Superior temporal gyrus (tissue), 1 donor: Measurements from ENCODE around the gene ACACB.

Source experiments
- DNase-seq: peaks from one replicate; pipeline ENCODE4 v3.0.0-alpha.2; 2016; ENCODE audit errors: extremely low spot score

The ACACB gene

GRCh38 chr12:109110988-109111495 lies 5.3 kb upstream of the ACACB start:
- peak; percentile 84 for DNase-seq

GRCh38 chr12:109112720-109113465 lies 3.5 kb upstream of the ACACB start:
- no peak for DNase-seq

- DNase-seq, result no peak
Observed at GRCh38 chr12:109113661-109114321, 2.6 kb upstream of the ACACB start.

GRCh38 chr12:109114644-109115043 lies 1.7 kb upstream of the ACACB start:
- no peak for DNase-seq

- no peak for DNase-seq
Observed at GRCh38 chr12:109115404-109115757, 1.0 kb upstream of the ACACB start.

GRCh38 chr12:109116611-109116949 lies 193 bp downstream of the ACACB start:
- DNase-seq, result no peak

- no peak for DNase-seq
Observed at GRCh38 chr12:109120095-109120494, 3.7 kb downstream of the ACACB start.

GRCh38 chr12:109120557-109120956 lies 4.2 kb downstream of the ACACB start:
- DNase-seq, result no peak

- no peak for DNase-seq
Observed at GRCh38 chr12:109121346-109121880, 5.0 kb downstream of the ACACB start.

GRCh38 chr12:109124878-109125648 lies 8.7 kb downstream of the ACACB start:
- no peak for DNase-seq

GRCh38 chr12:109125791-109126190 lies 9.4 kb downstream of the ACACB start:
- no peak for DNase-seq

GRCh38 chr12:109126784-109127183 lies 10.4 kb downstream of the ACACB start:
- no peak for DNase-seq

GRCh38 chr12:109127533-109128242 lies 11.3 kb downstream of the ACACB start:
- no peak for DNase-seq

GRCh38 chr12:109130297-109131153 lies 14.1 kb downstream of the ACACB start:
- DNase-seq, result no peak

GRCh38 chr12:109131154-109132050 lies 15.0 kb downstream of the ACACB start:
- no peak for DNase-seq

GRCh38 chr12:109134186-109134917 lies 18.0 kb downstream of the ACACB start:
- DNase-seq, result no peak

GRCh38 chr12:109137055-109137454 lies 20.7 kb downstream of the ACACB start:
- no peak for DNase-seq

GRCh38 chr12:109139360-109139759 lies 23.0 kb downstream of the ACACB start:
- no peak for DNase-seq

- DNase-seq, result no peak
Observed at GRCh38 chr12:109139791-109140190, 23.4 kb downstream of the ACACB start.
